HG02759 (cell line): Measurements from ENCODE around the gene BRCC3.
"Not testable (repeated sequence)": the region's sequence is repeated elsewhere in the genome, so short reads cannot be mapped to it uniquely, and the experiment has no call there.

Source experiments
- ATAC-seq: cut with Tn5 transposase; IDR thresholded peaks from one replicate; pipeline ENCODE4 v1.9.1; 2021; ENCODE audit warnings: mild to moderate bottlenecking, moderate library complexity; ENCODE audit not compliant: unreplicated experiment

Gene BRCC3

GRCh38 chrX:155143959-155144548 lies 72.7 kb downstream of the BRCC3 start:
- ATAC-seq = no peak

- no peak for ATAC-seq
These were observed 73.6 kb downstream of the BRCC3 start for GRCh38 chrX:155144926-155145325.

GRCh38 chrX:155147612-155148011 lies 76.3 kb downstream of the BRCC3 start:
- ATAC-seq = not testable (repeated sequence)

- ATAC-seq = not testable (repeated sequence)
These were observed 76.9 kb downstream of the BRCC3 start for GRCh38 chrX:155148166-155148565.

- ATAC-seq = no peak
These were observed 77.6 kb downstream of the BRCC3 start for GRCh38 chrX:155148724-155149537.

GRCh38 chrX:155169881-155170280 lies 98.6 kb downstream of the BRCC3 start:
- no peak for ATAC-seq
